ENCODE data around the gene MDFI.

MDFI gene

GRCh38 chr6:41651962-41652657 lies 13.8 kb downstream of the MDFI start:
- no peak for DNase-seq

DNA sequence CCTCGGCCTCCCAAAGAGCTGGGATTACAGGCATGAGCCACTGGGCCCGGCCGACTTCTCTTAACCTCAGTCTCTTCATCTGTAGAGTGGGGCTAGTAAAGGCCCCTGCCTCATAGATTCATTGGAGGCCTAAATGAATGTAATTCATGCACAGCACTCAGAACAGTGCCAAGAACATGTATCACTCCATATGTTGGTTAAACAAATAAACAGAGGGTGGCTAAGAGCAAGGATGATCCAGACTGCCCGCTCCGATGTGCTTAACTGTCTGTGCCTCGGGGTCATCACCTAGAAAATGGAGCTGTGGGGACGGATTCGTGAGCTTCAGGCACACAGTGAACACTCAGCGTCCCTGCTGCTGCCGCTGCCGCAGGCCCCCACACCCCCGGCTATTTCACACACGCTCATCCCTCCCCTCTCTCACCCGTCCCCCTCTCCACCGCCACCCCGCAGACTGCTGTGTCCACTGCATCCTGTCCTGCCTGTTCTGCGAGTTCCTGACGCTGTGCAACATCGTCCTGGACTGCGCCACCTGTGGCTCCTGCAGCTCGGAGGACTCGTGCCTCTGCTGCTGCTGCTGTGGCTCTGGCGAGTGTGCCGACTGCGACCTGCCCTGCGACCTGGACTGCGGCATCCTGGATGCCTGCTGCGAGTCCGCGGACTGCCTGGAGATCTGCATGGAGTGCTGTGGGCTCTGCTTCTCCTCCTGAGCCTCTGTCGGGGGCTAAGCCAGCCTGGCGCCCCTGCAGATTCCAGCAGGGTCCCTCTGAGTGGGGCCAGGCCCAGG lies 14.8 kb downstream of the MDFI start:
- no peak for DNase-seq

GRCh38 chr6:41653691-41654090 lies 15.4 kb downstream of the MDFI start:
- no peak for DNase-seq

GRCh38 chr6:41654151-41654697 lies 16.0 kb downstream of the MDFI start:
- DNase-seq = no peak

DNA sequence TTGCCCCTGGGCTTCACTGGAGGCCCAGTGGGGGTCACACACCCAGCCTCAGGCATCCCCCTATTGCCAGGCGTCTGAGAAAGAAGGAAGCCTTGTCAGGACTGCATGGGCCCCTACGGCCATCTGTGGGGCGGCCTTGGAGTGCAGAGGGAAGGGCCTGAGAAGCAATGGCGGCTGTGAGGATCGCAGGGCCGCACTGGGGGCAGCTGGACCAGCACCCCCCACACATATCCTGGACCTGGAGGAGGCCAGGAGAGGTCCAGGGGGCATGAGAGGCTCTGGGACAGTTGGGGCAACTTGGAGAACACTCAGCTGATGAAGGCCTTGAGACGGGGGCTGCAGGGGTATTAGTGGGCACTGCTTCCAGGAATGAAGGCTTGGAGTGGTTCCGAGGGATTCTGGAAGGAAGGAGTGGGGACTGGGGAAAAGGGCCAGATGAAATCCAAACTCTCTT lies 16.5 kb downstream of the MDFI start:
- no peak for DNase-seq

- DNase-seq = no peak
Measured at GRCh38 chr6:41655176-41655575, 16.9 kb downstream of the MDFI start.

GRCh38 chr6:41655646-41656001 lies 17.4 kb downstream of the MDFI start:
- DNase-seq = no peak

DNA sequence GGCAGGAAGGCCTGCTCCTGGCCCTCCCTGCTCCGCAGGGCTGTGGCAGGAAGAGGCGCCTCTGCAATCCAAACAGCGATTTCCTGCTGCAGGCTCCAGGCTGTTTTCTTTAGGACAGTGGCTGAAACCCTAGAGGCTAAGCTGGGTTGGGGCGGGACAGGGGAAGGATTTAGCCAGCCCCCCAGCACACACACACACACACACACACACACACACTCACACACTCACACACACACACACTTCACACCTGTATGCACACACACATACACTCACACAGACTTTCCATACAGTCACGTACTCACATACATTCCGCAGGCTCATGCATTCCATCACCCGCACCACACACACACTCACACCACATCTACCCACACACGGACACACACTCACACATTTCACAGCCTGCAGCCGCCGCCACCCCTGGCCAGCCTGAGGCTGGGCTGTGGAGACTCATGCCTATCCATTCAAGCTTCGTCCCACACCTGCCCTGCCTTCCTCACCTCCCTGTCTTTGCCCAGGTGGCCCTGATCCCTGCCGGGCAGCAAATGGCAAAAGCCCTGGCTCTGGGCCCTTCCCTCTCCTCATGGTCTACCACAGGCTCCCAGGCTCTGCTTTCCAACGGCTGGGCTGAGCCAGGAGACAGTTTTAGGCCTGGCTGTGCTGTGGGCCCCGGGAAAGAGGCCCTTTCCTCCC lies 17.9 kb downstream of the MDFI start:
- DNase-seq = no peak

DNA sequence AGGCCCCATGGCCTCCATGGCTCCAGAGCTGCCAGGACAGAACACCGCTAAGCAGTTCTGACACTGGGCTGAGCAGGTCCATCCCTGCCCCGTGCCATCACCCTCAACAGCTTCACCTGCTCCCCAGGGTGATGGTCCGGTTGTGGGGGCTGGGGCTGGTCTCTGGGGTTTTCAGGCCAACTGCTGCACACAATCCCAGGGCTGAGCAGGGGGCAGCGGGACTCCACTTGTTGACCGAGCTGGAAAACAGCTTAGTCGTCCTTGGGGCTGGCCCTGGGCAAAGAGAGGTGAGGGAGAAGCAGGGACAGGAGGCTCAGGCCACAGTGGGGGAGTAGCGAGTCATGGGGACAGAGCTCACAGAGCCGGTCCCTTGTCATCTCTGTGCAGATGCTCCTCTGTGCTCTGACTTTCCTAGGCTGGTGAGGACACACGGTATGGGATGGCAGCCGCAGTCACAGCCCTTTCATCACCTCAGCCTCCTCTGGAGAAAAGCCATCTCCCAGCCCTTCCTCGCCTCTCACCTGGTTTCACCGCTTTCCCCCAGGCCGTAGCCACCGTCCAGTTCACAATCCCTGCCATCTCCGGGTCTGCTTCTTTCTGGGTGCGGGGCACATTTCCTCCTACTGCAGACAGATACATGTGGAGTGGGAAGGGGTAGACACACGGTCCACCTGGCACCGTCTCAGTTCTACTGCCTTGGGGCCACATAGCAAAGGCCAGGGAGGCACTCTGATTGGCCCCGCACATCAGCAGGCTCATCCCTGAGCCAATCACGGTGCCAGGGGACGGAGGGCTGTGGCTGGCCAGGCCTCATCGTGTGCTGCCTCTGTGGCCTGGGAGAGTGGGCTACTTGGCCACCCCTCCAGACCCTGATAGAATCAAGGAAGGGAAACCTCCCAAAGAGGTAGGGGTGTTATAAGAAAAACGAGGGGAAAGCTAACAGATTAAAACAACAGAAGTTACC lies 19.1 kb downstream of the MDFI start:
- DNase-seq = no peak

DNA sequence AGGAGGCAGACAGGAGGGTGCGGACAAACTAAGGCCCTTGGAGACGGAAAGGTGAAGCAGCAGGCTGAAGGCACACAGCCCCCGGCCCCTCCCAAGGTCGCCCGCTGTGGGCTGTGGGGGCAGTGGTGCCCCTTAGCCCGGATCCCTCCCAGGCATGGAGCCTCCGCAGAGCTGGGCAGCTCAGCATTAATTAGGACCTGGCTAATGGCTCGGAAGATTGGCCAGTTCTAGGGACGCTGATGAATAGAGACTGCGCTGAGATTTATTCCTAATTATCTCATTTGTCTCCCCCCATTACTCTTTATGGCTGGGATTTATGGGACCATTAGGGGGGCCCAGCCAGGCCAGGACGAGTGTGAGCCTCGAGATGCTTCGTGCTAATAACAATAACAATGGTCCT lies 20.4 kb downstream of the MDFI start:
- DNase-seq = no peak

- no peak for DNase-seq
Measured at GRCh38 chr6:41659935-41660334, 21.7 kb downstream of the MDFI start.

DNA sequence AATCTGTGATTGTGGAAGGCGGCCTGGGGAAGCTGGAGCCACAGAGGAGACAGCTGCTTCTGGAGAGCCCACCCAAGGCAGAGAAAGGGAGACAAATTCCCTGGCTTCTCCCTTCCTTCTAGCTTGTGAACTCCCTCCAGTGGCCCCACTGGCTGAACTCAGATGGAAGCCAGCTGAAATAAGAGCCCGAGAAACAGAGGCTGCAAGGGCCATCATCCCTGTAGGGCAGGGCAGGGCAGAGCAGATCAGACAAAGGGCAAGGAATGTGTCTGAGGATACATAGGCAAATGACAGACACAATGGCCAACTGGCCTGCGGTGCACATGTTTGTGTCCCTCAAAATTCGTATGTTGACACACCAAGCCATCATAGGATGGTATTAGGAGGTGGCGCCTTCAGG lies 25.3 kb downstream of the MDFI start:
- no peak for DNase-seq

- no peak for DNase-seq
Measured at GRCh38 chr6:41664271-41664670, 26.0 kb downstream of the MDFI start.

- DNase-seq = no peak
Measured at GRCh38 chr6:41667195-41667594, 28.9 kb downstream of the MDFI start.

- DNase-seq = no peak
Measured at GRCh38 chr6:41668968-41669367, 30.7 kb downstream of the MDFI start.

DNA sequence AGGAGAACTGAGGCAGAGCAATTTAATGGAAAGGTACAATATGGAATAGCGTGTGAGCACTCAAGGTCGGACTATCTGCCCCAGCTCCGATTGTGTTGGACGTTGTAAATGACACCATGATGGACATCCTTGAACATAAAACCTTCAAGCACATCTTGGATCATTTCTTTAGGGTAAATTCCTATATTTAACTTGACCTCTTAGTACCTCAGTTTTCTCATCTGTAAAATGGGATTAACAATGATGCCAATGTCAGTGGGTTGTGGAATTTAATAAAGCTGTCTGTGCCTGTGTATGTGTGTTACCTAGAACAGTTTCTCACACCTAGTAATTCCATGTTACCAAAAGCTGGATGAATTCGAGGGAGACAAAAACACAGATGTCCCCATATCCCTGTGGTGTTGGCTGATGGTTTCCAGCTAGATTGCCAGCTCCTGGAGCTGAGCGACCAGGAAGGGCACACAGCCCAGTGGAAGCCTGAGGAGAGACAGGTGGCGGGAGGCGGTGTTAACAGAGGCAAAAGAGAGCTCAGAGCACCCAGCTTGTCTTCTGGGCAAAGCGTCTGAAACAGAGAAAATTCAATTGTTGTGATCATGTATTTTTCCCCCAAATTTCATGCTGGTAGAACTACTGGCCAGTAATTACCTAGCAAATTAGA lies 32.6 kb downstream of the MDFI start:
- DNase-seq = no peak

- no peak for DNase-seq
Measured at GRCh38 chr6:41671376-41671775, 33.1 kb downstream of the MDFI start.

- no peak for DNase-seq
Measured at GRCh38 chr6:41672016-41672415, 33.7 kb downstream of the MDFI start.

GRCh38 chr6:41672816-41673703 lies 34.8 kb downstream of the MDFI start:
- no peak for DNase-seq

- DNase-seq = no peak
Measured at GRCh38 chr6:41673704-41674000, 35.4 kb downstream of the MDFI start.

All from effector CD4-positive, alpha-beta T cell (primary cell).